Measurements from ENCODE around the gene LRMDA. TPM values are rescaled to one million over a fixed set of nuclear protein-coding genes. Genes with fewer than 3 reads are reported as not detected.

LRMDA gene
- total RNA-seq, 2 donors from 2014 or later = 9.6 to 12.6 TPM

- intact Hi-C loops (cut with DNase I) = no loop called here
- no peak for DNase-seq (ENCODE audit: low spot score)
- Histone ChIP-seq H3K27ac (no peak overlapping the region), H3K4me1 (replicated peaks) (no peaks in the 10 kb centered on the region), H3K36me3 (no peaks in the 10 kb centered on the region), H3K27me3 (replicated peaks; ENCODE audit: insufficient read depth) (no peaks in the 10 kb centered on the region), H3K9me3 (no peaks in the 10 kb centered on the region), H3K4me3 (no peak overlapping the region)
- TF ChIP-seq POLR2AphosphoS5 (IDR thresholded peaks at IDR 0.05) (no peak), POLR2A (IDR thresholded peaks at IDR 0.05) (no peak), CTCF (IDR thresholded peaks at IDR 0.05) (no peak)
- WGBS = 68% methylated on average over 8 of the region's 8 CpGs
These were observed 1002.0 kb downstream of the LRMDA start for GRCh38 chr10:76433161-76434005.

GRCh38 chr10:76435157-76435556 is 1003.7 kb downstream of the LRMDA start:
- no peaks in the 10 kb centered on the region for H3K27me3 ChIP-seq (replicated peaks; ENCODE audit: insufficient read depth)
- no peaks in the 10 kb centered on the region for H3K9me3 ChIP-seq
- intact Hi-C loops (cut with DNase I) = no loop called here
- H3K27ac ChIP-seq = no peak overlapping the region
- no peak overlapping the region for H3K4me3 ChIP-seq
- H3K36me3 ChIP-seq = no peaks in the 10 kb centered on the region
- no peak for DNase-seq (ENCODE audit: low spot score)
- TF ChIP-seq POLR2AphosphoS5 (IDR thresholded peaks at IDR 0.05) = no peak
- no peak for TF ChIP-seq POLR2A (IDR thresholded peaks at IDR 0.05)
- no peak for TF ChIP-seq CTCF (IDR thresholded peaks at IDR 0.05)
- WGBS = 89% methylated on average over 1 of the region's 1 CpG
- H3K4me1 ChIP-seq (replicated peaks) = no peaks in the 10 kb centered on the region

GRCh38 chr10:76436401-76436811 is 1005.0 kb downstream of the LRMDA start:
- no peaks in the 10 kb centered on the region for H3K27me3 ChIP-seq (replicated peaks; ENCODE audit: insufficient read depth)
- TF ChIP-seq POLR2AphosphoS5 (IDR thresholded peaks at IDR 0.05) (no peak), POLR2A (IDR thresholded peaks at IDR 0.05) (no peak), CTCF (IDR thresholded peaks at IDR 0.05) (no peak)
- H3K27ac ChIP-seq = no peak overlapping the region
- H3K36me3 ChIP-seq = no peaks in the 10 kb centered on the region
- intact Hi-C loops (cut with DNase I) = no loop called here
- H3K4me3 ChIP-seq = no peak overlapping the region
- 49% methylated on average over 5 of the region's 5 CpGs for WGBS
- H3K9me3 ChIP-seq = no peaks in the 10 kb centered on the region
- no peak for DNase-seq (ENCODE audit: low spot score)
- no peaks in the 10 kb centered on the region for H3K4me1 ChIP-seq (replicated peaks)

DNA sequence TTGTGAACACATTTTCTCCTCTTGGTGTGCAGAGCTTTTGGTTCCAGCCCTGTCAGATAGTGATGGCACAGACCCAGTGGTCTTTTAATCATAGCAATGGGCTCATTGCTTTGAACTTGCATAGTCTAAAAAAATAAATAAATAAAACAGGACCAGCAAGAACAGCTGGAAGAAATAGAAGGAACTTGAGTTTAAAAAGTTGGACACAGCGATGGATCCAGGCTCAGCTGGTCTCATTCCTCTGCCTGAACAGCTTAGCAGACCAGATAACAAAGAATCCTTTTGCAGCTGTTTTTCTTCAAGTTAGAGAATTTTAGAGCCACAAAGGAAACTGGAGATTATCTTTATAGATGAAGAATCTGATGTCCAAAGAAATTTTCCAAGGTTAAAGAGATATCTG is 1005.6 kb downstream of the LRMDA start:
- no peaks in the 10 kb centered on the region for H3K9me3 ChIP-seq
- DNase-seq (ENCODE audit: low spot score) = no peak
- H3K4me3 ChIP-seq = no peak overlapping the region
- H3K27me3 ChIP-seq (replicated peaks; ENCODE audit: insufficient read depth) = no peaks in the 10 kb centered on the region
- no peak overlapping the region for H3K27ac ChIP-seq
- H3K36me3 ChIP-seq = no peaks in the 10 kb centered on the region
- intact Hi-C loops (cut with DNase I) = no loop called here
- H3K4me1 ChIP-seq (replicated peaks) = no peaks in the 10 kb centered on the region
- no peak for TF ChIP-seq POLR2AphosphoS5 (IDR thresholded peaks at IDR 0.05)
- TF ChIP-seq CTCF (IDR thresholded peaks at IDR 0.05) = no peak
- TF ChIP-seq POLR2A (IDR thresholded peaks at IDR 0.05) = no peak
- WGBS = 63% methylated on average over 1 of the region's 1 CpG

DNA sequence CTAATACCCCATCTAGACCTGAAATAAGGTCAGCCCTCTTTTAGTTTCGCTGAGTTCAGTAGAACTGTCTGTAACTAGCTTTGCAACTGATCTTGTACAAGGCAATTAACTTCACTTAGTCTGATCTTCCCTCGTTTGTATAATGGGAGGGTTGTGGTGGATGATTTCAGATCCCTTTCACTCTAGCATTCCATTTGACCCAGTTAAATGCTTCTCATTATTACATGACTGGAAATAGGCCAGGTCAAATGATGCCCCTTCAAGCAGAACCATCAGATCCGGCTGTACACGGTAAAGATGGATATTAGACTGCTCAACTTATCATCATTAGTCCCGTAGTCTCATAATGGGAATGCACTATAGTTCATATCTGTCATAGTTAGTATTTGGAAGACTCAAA is 1009.0 kb downstream of the LRMDA start:
- Histone ChIP-seq H3K36me3 (no peaks in the 10 kb centered on the region), H3K4me1 (replicated peaks) (no peaks in the 10 kb centered on the region), H3K9me3 (no peaks in the 10 kb centered on the region), H3K27me3 (replicated peaks; ENCODE audit: insufficient read depth) (no peaks in the 10 kb centered on the region), H3K27ac (no peak overlapping the region), H3K4me3 (no peak overlapping the region)
- 88% methylated on average over 5 of the region's 5 CpGs for WGBS
- intact Hi-C loops (cut with DNase I) = no loop called here
- no peak for DNase-seq (ENCODE audit: low spot score)
- no peak for TF ChIP-seq CTCF (IDR thresholded peaks at IDR 0.05)
- no peak for TF ChIP-seq POLR2AphosphoS5 (IDR thresholded peaks at IDR 0.05)
- no peak for TF ChIP-seq POLR2A (IDR thresholded peaks at IDR 0.05)
